Activated CD4-positive, alpha-beta T cell treated with anti-CD3 and anti-CD28 coated beads, Interleukin-2, amount 10 ng/mL, durations not matched to agents 7 days and 5 days (primary cell): ENCODE results near the gene UBE2QL1. TPM values are rescaled to one million over a fixed set of nuclear protein-coding genes. Genes with fewer than 3 reads are reported as not detected.

Experiments
- CTCF ChIA-PET: fragments of 350-600 bp; sonication (Branson Sonifier 250); formaldehyde crosslinking; loops from one replicate; lab custom pipeline; 2021; ENCODE audit warnings: antibody characterized with exemption; lab: Charles Lee
- POLR2A ChIA-PET: fragments of 350-600 bp; sonication (Branson Sonifier 250); formaldehyde crosslinking; loops from one replicate; lab custom pipeline; 2021; ENCODE audit warnings: antibody characterized with exemption; lab: Charles Lee
- DNase-seq: peaks from one replicate; pipeline ENCODE4 v3.0.0-alpha.2; 2020
- H3K27ac Mint-ChIP-seq: one replicate; pipeline ENCODE4 v1.8.0; 2021; ENCODE audit warnings: mild to moderate bottlenecking, moderate library complexity, mixed read lengths
- H3K27me3 Mint-ChIP-seq: one replicate; pipeline ENCODE4 v1.8.0; 2021; ENCODE audit warnings: mixed read lengths
- H3K36me3 Mint-ChIP-seq: one replicate; pipeline ENCODE4 v1.8.0; 2021; ENCODE audit warnings: low read depth, mixed read lengths
- H3K4me1 Mint-ChIP-seq: one replicate; pipeline ENCODE4 v1.8.0; 2021; ENCODE audit warnings: mixed read lengths
- H3K4me3 Mint-ChIP-seq: one replicate; pipeline ENCODE4 v1.8.0; 2021; ENCODE audit warnings: mild to moderate bottlenecking, moderate library complexity, mixed read lengths
- H3K9me3 Mint-ChIP-seq: one replicate; pipeline ENCODE4 v1.8.0; 2021; ENCODE audit warnings: mixed read lengths
- total RNA-seq, 2 experiments: library from RNA; stranded (reverse); gene quantifications; one replicate each; pipeline ENCODE4 v1.2.3, GENCODE V29; 2021

Gene UBE2QL1
- total RNA-seq, 2 experiments from 2014 or later: not detected

- peaks cover 4% of the 10 kb centered on the region for H3K4me1 Mint-ChIP-seq
- no peak for DNase-seq
- ChIA-PET CTCF (no interaction called here), POLR2A (no interaction called here)
- H3K4me3 Mint-ChIP-seq: no peak overlapping the region
- peaks cover 40% of the 10 kb centered on the region for H3K27me3 Mint-ChIP-seq
- no peaks in the 10 kb centered on the region for H3K36me3 Mint-ChIP-seq
- no peaks in the 10 kb centered on the region for H3K9me3 Mint-ChIP-seq
- H3K27ac Mint-ChIP-seq: no peak overlapping the region
These were observed 1.7 kb downstream of the UBE2QL1 start for GRCh38 chr5:6450319-6450833.

- Mint-ChIP-seq H3K36me3 (no peaks in the 10 kb centered on the region), H3K4me1 (peaks cover 4% of the 10 kb centered on the region), H3K27me3 (peaks cover 53% of the 10 kb centered on the region), H3K4me3 (no peak overlapping the region), H3K9me3 (no peaks in the 10 kb centered on the region), H3K27ac (no peak overlapping the region)
- POLR2A ChIA-PET: no interaction called here
- CTCF ChIA-PET: no interaction called here
- no peak for DNase-seq
These were observed 4.2 kb downstream of the UBE2QL1 start for GRCh38 chr5:6452622-6453504.

- no peak overlapping the region for H3K27ac Mint-ChIP-seq
- no peaks in the 10 kb centered on the region for H3K36me3 Mint-ChIP-seq
- no peak overlapping the region for H3K4me3 Mint-ChIP-seq
- H3K4me1 Mint-ChIP-seq: peaks cover 4% of the 10 kb centered on the region
- no peak for DNase-seq
- H3K9me3 Mint-ChIP-seq: no peaks in the 10 kb centered on the region
- CTCF ChIA-PET: no interaction called here
- peaks cover 52% of the 10 kb centered on the region for H3K27me3 Mint-ChIP-seq
- POLR2A ChIA-PET: no interaction called here
These were observed 5.4 kb downstream of the UBE2QL1 start for GRCh38 chr5:6453937-6454560.

- H3K36me3 Mint-ChIP-seq: no peaks in the 10 kb centered on the region
- peaks cover 47% of the 10 kb centered on the region for H3K27me3 Mint-ChIP-seq
- H3K4me1 Mint-ChIP-seq: no peaks in the 10 kb centered on the region
- POLR2A ChIA-PET: no interaction called here
- CTCF ChIA-PET: no interaction called here
- no peak overlapping the region for H3K4me3 Mint-ChIP-seq
- no peak overlapping the region for H3K27ac Mint-ChIP-seq
- DNase-seq: no peak
- no peaks in the 10 kb centered on the region for H3K9me3 Mint-ChIP-seq
These were observed 6.0 kb downstream of the UBE2QL1 start for GRCh38 chr5:6454628-6455053.

DNA sequence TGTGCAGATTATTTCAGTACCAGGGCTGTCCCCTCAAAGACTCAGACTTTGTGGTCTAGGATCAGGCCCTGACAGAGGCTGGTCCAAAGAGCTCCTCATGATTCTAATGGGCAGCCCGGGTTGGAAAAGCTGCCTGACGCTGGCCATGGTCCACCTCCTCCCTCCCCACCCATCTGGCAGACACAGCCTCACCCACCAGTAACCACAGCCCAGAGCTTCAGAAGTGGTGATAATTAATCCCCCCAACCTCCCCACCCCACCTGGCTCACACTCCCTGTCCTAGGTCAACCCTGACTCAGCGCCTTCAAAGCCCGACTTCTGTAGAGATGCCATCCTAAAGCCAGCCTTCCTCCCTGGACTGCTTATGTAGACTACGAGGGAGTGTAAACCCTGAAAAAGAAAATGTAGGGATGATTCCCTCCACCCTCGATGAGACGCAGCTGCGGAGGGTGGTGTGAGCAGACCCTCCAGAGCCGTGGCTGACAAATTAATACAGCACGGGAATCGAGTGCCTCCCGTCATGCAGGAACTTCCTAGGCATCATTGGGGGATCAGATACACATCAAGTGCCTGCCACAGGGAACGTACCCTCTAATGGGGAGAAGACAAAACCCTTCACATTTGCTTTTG, 7.0 kb downstream of the UBE2QL1 start:
- H3K36me3 Mint-ChIP-seq: no peaks in the 10 kb centered on the region
- H3K27me3 Mint-ChIP-seq: peaks cover 42% of the 10 kb centered on the region
- ChIA-PET CTCF (interaction anchor here (0.6 kb wide), 1 partner anchor 10 kb away, joined by 3 read pairs; no protein-coding TSS in a partner anchor), POLR2A (no interaction called here)
- H3K27ac Mint-ChIP-seq: no peak overlapping the region
- no peak overlapping the region for H3K4me3 Mint-ChIP-seq
- no peaks in the 10 kb centered on the region for H3K9me3 Mint-ChIP-seq
- no peak for DNase-seq
- no peaks in the 10 kb centered on the region for H3K4me1 Mint-ChIP-seq

- no peaks in the 10 kb centered on the region for H3K9me3 Mint-ChIP-seq
These were observed 8.2 kb downstream of the UBE2QL1 start for GRCh38 chr5:6456766-6457370.

GRCh38 chr5:6457592-6457991, 8.9 kb downstream of the UBE2QL1 start:
- CTCF ChIA-PET: interaction anchor here (1.1 kb wide), 1 partner anchor 22 kb away, joined by 3 read pairs; no protein-coding TSS in a partner anchor
- Mint-ChIP-seq H3K4me3 (no peak overlapping the region), H3K9me3 (no peaks in the 10 kb centered on the region), H3K27me3 (peaks cover 28% of the 10 kb centered on the region), H3K4me1 (no peaks in the 10 kb centered on the region), H3K27ac (no peak overlapping the region), H3K36me3 (no peaks in the 10 kb centered on the region)
- no peak for DNase-seq
- POLR2A ChIA-PET: no interaction called here

More at GRCh38 chr5:6456766-6457370, 8.2 kb downstream of the UBE2QL1 start:
- ChIA-PET CTCF (interaction anchor here (1.1 kb wide), 1 partner anchor 23 kb away, joined by 3 read pairs; no protein-coding TSS in a partner anchor), POLR2A (no interaction called here)
- Mint-ChIP-seq H3K27me3 (peaks cover 30% of the 10 kb centered on the region), H3K4me3 (no peak overlapping the region), H3K27ac (no peak overlapping the region), H3K36me3 (no peaks in the 10 kb centered on the region), H3K4me1 (no peaks in the 10 kb centered on the region)
- no peak for DNase-seq

GRCh38 chr5:6458833-6459232, 10.2 kb downstream of the UBE2QL1 start:
- Mint-ChIP-seq H3K27ac (no peak overlapping the region), H3K4me3 (no peak overlapping the region), H3K27me3 (peaks cover 22% of the 10 kb centered on the region), H3K9me3 (no peaks in the 10 kb centered on the region), H3K4me1 (no peaks in the 10 kb centered on the region), H3K36me3 (no peaks in the 10 kb centered on the region)
- CTCF ChIA-PET: no interaction called here
- POLR2A ChIA-PET: no interaction called here
- DNase-seq: no peak

- no peak for DNase-seq
- POLR2A ChIA-PET: no interaction called here
- peaks cover 20% of the 10 kb centered on the region for H3K27me3 Mint-ChIP-seq
- H3K27ac Mint-ChIP-seq: no peak overlapping the region
- no peaks in the 10 kb centered on the region for H3K36me3 Mint-ChIP-seq
- no peaks in the 10 kb centered on the region for H3K4me1 Mint-ChIP-seq
- CTCF ChIA-PET: no interaction called here
- no peak overlapping the region for H3K4me3 Mint-ChIP-seq
- H3K9me3 Mint-ChIP-seq: no peaks in the 10 kb centered on the region
These were observed 11.2 kb downstream of the UBE2QL1 start for GRCh38 chr5:6459896-6460295.

DNA sequence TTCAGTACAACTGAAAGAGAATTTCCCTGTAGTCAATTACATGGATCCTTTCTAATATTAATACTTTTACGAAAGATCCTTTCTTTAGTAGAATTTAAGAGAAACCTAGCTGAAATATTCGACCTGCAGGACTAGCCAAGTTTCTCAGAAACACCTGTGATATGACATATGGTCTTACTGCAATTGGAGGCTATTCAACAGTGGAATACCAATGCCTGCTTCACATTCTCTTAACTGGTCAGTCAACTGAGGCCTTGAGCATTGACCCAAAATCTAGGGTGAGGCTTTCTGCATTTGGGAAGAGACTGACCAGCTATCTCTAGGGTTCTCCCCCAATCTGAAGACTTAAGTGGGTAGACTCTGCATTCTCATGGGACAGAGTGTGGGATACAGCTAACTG, 12.3 kb downstream of the UBE2QL1 start:
- H3K36me3 Mint-ChIP-seq: no peaks in the 10 kb centered on the region
- CTCF ChIA-PET: interaction anchor here (0.6 kb wide), 1 partner anchor 52 kb away, joined by 3 read pairs; no protein-coding TSS in a partner anchor
- H3K4me1 Mint-ChIP-seq: no peaks in the 10 kb centered on the region
- H3K4me3 Mint-ChIP-seq: no peak overlapping the region
- POLR2A ChIA-PET: no interaction called here
- H3K27ac Mint-ChIP-seq: no peak overlapping the region
- no peaks in the 10 kb centered on the region for H3K9me3 Mint-ChIP-seq
- H3K27me3 Mint-ChIP-seq: peaks cover 18% of the 10 kb centered on the region
- DNase-seq: no peak

- no peak for DNase-seq
- Mint-ChIP-seq H3K36me3 (no peaks in the 10 kb centered on the region), H3K27me3 (peaks cover 14% of the 10 kb centered on the region), H3K27ac (no peak overlapping the region), H3K4me3 (no peak overlapping the region), H3K4me1 (no peaks in the 10 kb centered on the region), H3K9me3 (no peaks in the 10 kb centered on the region)
- ChIA-PET POLR2A (no interaction called here), CTCF (no interaction called here)
These were observed 13.4 kb downstream of the UBE2QL1 start for GRCh38 chr5:6461793-6462650.

DNA sequence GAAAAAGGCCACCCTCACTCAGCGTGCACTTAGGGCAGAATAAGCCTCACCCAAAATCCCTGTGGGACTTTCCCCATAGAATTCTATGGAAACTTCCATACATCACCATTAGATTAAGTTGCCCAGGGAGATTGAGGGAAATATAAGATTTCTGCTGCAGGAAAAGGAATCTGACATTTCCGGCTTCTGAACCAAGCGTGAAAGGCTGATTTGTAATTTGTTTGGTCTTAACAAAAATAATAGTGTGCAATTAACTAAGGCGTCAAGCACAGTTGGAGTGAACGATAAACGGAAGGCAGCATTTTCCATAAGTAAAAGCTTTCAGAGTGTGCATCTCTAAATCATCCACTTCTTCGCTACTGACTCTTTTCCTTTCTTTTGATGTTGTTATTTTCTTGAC, 14.0 kb downstream of the UBE2QL1 start:
- CTCF ChIA-PET: no interaction called here
- POLR2A ChIA-PET: no interaction called here
- no peak overlapping the region for H3K4me3 Mint-ChIP-seq
- H3K27me3 Mint-ChIP-seq: peaks cover 10% of the 10 kb centered on the region
- no peak overlapping the region for H3K27ac Mint-ChIP-seq
- DNase-seq: no peak
- H3K4me1 Mint-ChIP-seq: no peaks in the 10 kb centered on the region
- no peaks in the 10 kb centered on the region for H3K9me3 Mint-ChIP-seq
- H3K36me3 Mint-ChIP-seq: no peaks in the 10 kb centered on the region
